Duodenal mucosa (tissue), 2 donors: ENCODE data around the gene NMRK2.

Experiments used
- H3K27ac ChIP-seq: one replicate; pipeline ENCODE4 v1.7.0; 2013; ENCODE audit warnings: low read depth, low read length
- H3K27me3 ChIP-seq, 2 donors: one replicate each; pipeline ENCODE4 v1.7.0; 2013; ENCODE audit warnings: low read length in 2 of 2, control low read depth in 1 of 2; ENCODE audit not compliant: insufficient read depth in 2 of 2, control insufficient read depth in 1 of 2
- H3K36me3 ChIP-seq, 2 donors: one replicate each; pipeline ENCODE4 v1.7.0; 2013; ENCODE audit warnings: low read length in 2 of 2, control low read depth in 1 of 2; ENCODE audit not compliant: insufficient read depth in 2 of 2, control insufficient read depth in 1 of 2
- H3K4me1 ChIP-seq, 2 donors: one replicate each; pipeline ENCODE4 v1.7.0; 2013; ENCODE audit warnings: low read length in 2 of 2, control low read depth in 1 of 2; ENCODE audit not compliant: insufficient read depth in 2 of 2, control insufficient read depth in 1 of 2
- H3K4me3 ChIP-seq, 2 donors: one replicate each; pipeline ENCODE4 v1.7.0; 2013; ENCODE audit warnings: low read length in 2 of 2, low read depth in 1 of 2
- H3K9ac ChIP-seq, 2 donors: one replicate each; pipeline ENCODE4 v1.7.0; 2013; ENCODE audit warnings: low read length in 2 of 2, low read depth in 1 of 2
- H3K9me3 ChIP-seq, 2 donors: one replicate each; pipeline ENCODE4 v1.7.0; 2013; ENCODE audit warnings: low read length in 2 of 2, control low read depth in 1 of 2; ENCODE audit not compliant: control insufficient read depth in 1 of 2

NMRK2 gene

GRCh38 chr19:3975637-3976087 is 42.8 kb downstream of the NMRK2 start:
- Histone ChIP-seq H3K27ac (no peak overlapping the region), H3K36me3 (peaks cover 38 to 53% of the 10 kb centered on the region in 2 donors)

DNA sequence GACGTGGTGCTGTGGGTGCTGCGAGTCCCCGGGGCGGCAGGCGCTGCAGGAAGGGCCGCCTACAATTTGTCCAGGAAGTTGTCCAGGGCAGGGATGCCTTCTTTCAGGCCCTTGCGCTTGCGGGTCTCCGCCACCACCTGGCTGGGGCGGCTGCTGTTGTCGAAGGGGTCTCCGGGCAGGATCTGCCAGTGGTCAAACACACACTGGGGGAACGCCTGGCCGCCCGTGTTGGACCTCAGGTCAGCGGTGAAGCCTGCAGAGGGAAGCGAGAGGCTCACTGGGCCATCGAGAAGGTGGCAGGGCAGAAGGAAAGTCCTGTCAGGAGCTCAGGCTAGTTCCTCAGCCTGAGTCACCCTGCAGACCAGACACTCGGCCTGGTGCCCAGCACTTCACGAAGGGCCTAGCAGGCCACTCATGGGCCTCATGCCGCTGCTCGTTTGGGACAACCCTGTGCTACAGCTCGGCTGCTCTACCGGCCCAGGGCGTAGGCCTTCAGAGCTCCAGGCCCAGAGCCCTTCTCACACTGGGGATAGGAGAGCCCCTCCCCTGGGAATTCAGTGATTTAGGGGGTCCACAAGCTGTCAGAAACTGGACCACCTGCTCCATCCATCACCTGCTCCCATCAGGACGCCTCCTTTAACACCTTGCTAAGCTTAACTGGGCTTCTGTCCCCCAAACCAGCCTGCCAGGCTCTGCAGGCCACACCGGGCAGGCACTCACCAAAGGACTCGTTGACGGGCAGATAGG is 43.8 kb downstream of the NMRK2 start:
- Histone ChIP-seq H3K36me3 (peaks cover 48 to 63% of the 10 kb centered on the region in 2 donors), H3K4me1 (peaks cover 0 to 4% of the 10 kb centered on the region in 2 donors), H3K27ac (no peak overlapping the region), H3K27me3 (no peaks in the 10 kb centered on the region), H3K4me3 (no peak overlapping the region), H3K9ac (no peak overlapping the region), H3K9me3 (no peaks in the 10 kb centered on the region)

More at GRCh38 chr19:3975637-3976087, 42.8 kb downstream of the NMRK2 start:
- H3K4me1 ChIP-seq: peaks cover 3 to 4% of the 10 kb centered on the region in 2 donors
- H3K27me3 ChIP-seq: no peaks in the 10 kb centered on the region
- no peaks in the 10 kb centered on the region for H3K9me3 ChIP-seq
- no peak overlapping the region for H3K4me3 ChIP-seq
- H3K9ac ChIP-seq: no peak overlapping the region

- Histone ChIP-seq H3K27me3 (no peaks in the 10 kb centered on the region), H3K27ac (no peak overlapping the region), H3K9me3 (no peaks in the 10 kb centered on the region), H3K36me3 (peaks cover 56 to 71% of the 10 kb centered on the region in 2 donors), H3K4me3 (no peak overlapping the region), H3K4me1 (peaks cover 0 to 5% of the 10 kb centered on the region in 2 donors), H3K9ac (no peak overlapping the region)
Measured at GRCh38 chr19:3977242-3978143, 44.6 kb downstream of the NMRK2 start.

- Histone ChIP-seq H3K27ac (no peak overlapping the region), H3K27me3 (no peaks in the 10 kb centered on the region), H3K36me3 (peaks cover 63 to 77% of the 10 kb centered on the region in 2 donors), H3K4me1 (peaks cover 4 to 12% of the 10 kb centered on the region in 2 donors), H3K9ac (no peak overlapping the region), H3K4me3 (no peak overlapping the region), H3K9me3 (no peaks in the 10 kb centered on the region)
Measured at GRCh38 chr19:3978145-3978544, 45.3 kb downstream of the NMRK2 start.

GRCh38 chr19:3979289-3979673 is 46.4 kb downstream of the NMRK2 start:
- no peak overlapping the region for H3K9ac ChIP-seq
- H3K4me3 ChIP-seq: no peak overlapping the region
- H3K27ac ChIP-seq: no peak overlapping the region
- peaks cover 72 to 89% of the 10 kb centered on the region in 2 donors for H3K36me3 ChIP-seq
- no peaks in the 10 kb centered on the region for H3K27me3 ChIP-seq
- peaks cover 15 to 23% of the 10 kb centered on the region in 2 donors for H3K4me1 ChIP-seq
- H3K9me3 ChIP-seq: no peaks in the 10 kb centered on the region

GRCh38 chr19:3979674-3980352 is 46.9 kb downstream of the NMRK2 start:
- Histone ChIP-seq H3K9ac (no peak overlapping the region), H3K9me3 (no peaks in the 10 kb centered on the region), H3K36me3 (peaks cover 72 to 90% of the 10 kb centered on the region in 2 donors), H3K4me3 (no peak overlapping the region), H3K27ac (no peak overlapping the region), H3K4me1 (peaks cover 18 to 25% of the 10 kb centered on the region in 2 donors), H3K27me3 (no peaks in the 10 kb centered on the region)

GRCh38 chr19:3980353-3981251 is 47.7 kb downstream of the NMRK2 start:
- peaks cover 72 to 84% of the 10 kb centered on the region in 2 donors for H3K36me3 ChIP-seq
- H3K27ac ChIP-seq: no peak overlapping the region
- H3K9me3 ChIP-seq: no peaks in the 10 kb centered on the region
- peaks cover 18 to 27% of the 10 kb centered on the region in 2 donors for H3K4me1 ChIP-seq
- H3K27me3 ChIP-seq: no peaks in the 10 kb centered on the region
- no peak overlapping the region for H3K9ac ChIP-seq
- H3K4me3 ChIP-seq: no peak overlapping the region

DNA sequence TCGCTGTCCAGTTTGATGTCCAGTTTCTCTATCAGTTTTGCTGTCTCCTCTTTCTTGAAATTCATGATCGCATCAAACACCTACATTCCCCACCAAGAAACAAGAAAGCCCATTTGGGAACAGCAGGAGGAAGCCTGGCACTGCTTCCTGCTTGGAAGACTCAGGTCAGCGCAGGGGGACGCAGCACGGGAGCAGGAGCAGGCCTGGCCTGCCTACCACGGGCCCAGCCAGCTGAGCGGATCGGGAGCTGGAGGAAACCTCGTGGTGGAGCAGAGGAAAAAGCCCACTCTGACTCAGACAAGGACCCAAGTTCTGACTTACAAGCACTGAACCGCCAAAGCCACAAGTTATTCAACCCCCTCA is 48.5 kb downstream of the NMRK2 start:
- Histone ChIP-seq H3K4me1 (peaks cover 21 to 35% of the 10 kb centered on the region in 2 donors), H3K27ac (no peak overlapping the region), H3K36me3 (peaks cover 71 to 77% of the 10 kb centered on the region in 2 donors), H3K27me3 (no peaks in the 10 kb centered on the region), H3K9me3 (no peaks in the 10 kb centered on the region), H3K4me3 (no peak overlapping the region), H3K9ac (no peak overlapping the region)
